Endothelial cell of umbilical vein (primary cell): Measurements from ENCODE around the gene RAD18. TPM values are rescaled to one million over a fixed set of nuclear protein-coding genes. Genes with fewer than 3 reads are reported as not detected.

Experiments used
- BruUV-seq: library from RNA; stranded (reverse); fragments of 400-500 nt; replicated peaks from 2 replicates; lab custom pipeline; 2021; lab: Mats Ljungman, UMichigan
- CTCF ChIA-PET: fragments of 300-600, 350-600 bp; sonication (Branson Sonifier 250); formaldehyde crosslinking; loops from one replicate; lab custom pipeline; 2021; ENCODE audit warnings: antibody characterized with exemption, inconsistent platforms; lab: Charles Lee
- POLR2A ChIA-PET: fragments of 300-600, 350-600 bp; sonication (Branson Sonifier 250); formaldehyde crosslinking; loops from one replicate; lab custom pipeline; 2021; ENCODE audit warnings: antibody characterized with exemption, inconsistent platforms; lab: Charles Lee
- DNase-seq: peaks from one replicate; pipeline ENCODE4 v3.0.0-alpha.2; 2011; ENCODE audit warnings: low read depth, low spot score
- FAIRE-seq: peaks from 2 replicates; lab custom pipeline; 2011; peaks lifted over from hg19 to GRCh38; lab: Jason Lieb, UNC
- H2AFZ ChIP-seq: 2 replicates; pipeline ENCODE4 v1.6.0; 2012; ENCODE audit warnings: low read depth, low read length, control low read depth, inconsistent platforms
- H3K27ac ChIP-seq: 2 replicates; pipeline ENCODE4 v1.5.1; 2011; ENCODE audit warnings: low read depth, mild to moderate bottlenecking, control low read depth, low read length, moderate library complexity; ENCODE audit not compliant: insufficient read depth
- H3K27me3 ChIP-seq, 2 experiments: 2 replicates each; pipeline versions ENCODE4 v1.6.0 to v1.6.1; 2011; ENCODE audit warnings: low read length in 2 of 2, mixed read lengths in 1 of 2; ENCODE audit not compliant: control insufficient read depth in 2 of 2, insufficient read depth in 2 of 2
- H3K36me3 ChIP-seq, 2 experiments: 2 replicates in 1 of 2; 3 replicates in 1 of 2; pipeline ENCODE4 v1.5.1; 2011; ENCODE audit warnings: low read length in 2 of 2, mild to moderate bottlenecking in 1 of 2, moderate library complexity in 1 of 2; ENCODE audit not compliant: control insufficient read depth in 2 of 2, insufficient read depth in 2 of 2; ENCODE audit errors: extremely low read depth in 1 of 2
- H3K4me1 ChIP-seq: 3 replicates; pipeline ENCODE4 v1.5.1; 2011; ENCODE audit warnings: mild to moderate bottlenecking, low read length; ENCODE audit not compliant: control insufficient read depth, insufficient read depth; ENCODE audit errors: extremely low read depth
- H3K4me2 ChIP-seq: 2 replicates; pipeline ENCODE4 v1.6.1; 2011; ENCODE audit warnings: low read length, control low read depth, mixed read lengths; ENCODE audit not compliant: insufficient read depth
- H3K4me3 ChIP-seq, 3 experiments: fragments of 200-600 bp in 1 of 3; sonication (generic), shearing (Covaris generic) in 1 of 3; replicated peaks in 1 of 3; 2 replicates each; pipeline ENCODE4 v1.5.1; 2011 to 2016; ENCODE audit warnings: control low read depth in 3 of 3, low read length in 3 of 3, mild to moderate bottlenecking in 2 of 3, inconsistent platforms in 1 of 3, low read depth in 1 of 3, moderate library complexity in 1 of 3; ENCODE audit not compliant: insufficient read depth in 1 of 3
- H3K79me2 ChIP-seq: 2 replicates; pipeline ENCODE4 v1.6.0; 2012; ENCODE audit warnings: low read length, inconsistent platforms; ENCODE audit not compliant: control insufficient read depth, insufficient read depth
- H3K9ac ChIP-seq: replicated peaks from 2 replicates; pipeline ENCODE3; 2011; ENCODE audit warnings: low read length, control low read depth; ENCODE audit not compliant: insufficient read depth; ENCODE audit errors: extremely low read depth
- H3K9me1 ChIP-seq: replicated peaks from 3 replicates; pipeline ENCODE4 v1.6.0; 2011; ENCODE audit warnings: mild to moderate bottlenecking, low read length; ENCODE audit not compliant: control insufficient read depth, insufficient read depth; ENCODE audit errors: extremely low read depth
- H3K9me3 ChIP-seq: replicated peaks from 2 replicates; pipeline ENCODE4 v1.5.1; 2012; ENCODE audit warnings: low read length, inconsistent platforms; ENCODE audit not compliant: control insufficient read depth, insufficient read depth
- H4K20me1 ChIP-seq: replicated peaks from 2 replicates; pipeline ENCODE3; 2011; ENCODE audit warnings: mild to moderate bottlenecking, low read length; ENCODE audit not compliant: control insufficient read depth, insufficient read depth; ENCODE audit errors: extremely low read depth
- EZH2 ChIP-seq: IDR thresholded peaks from 2 replicates; pipeline ENCODE4 v1.6.1; 2012; ENCODE audit warnings: borderline replicate concordance, low read depth, mild to moderate bottlenecking, moderate library complexity, low read length, inconsistent platforms; ENCODE audit not compliant: severe bottlenecking
- FOS ChIP-seq: IDR thresholded peaks from 2 replicates; pipeline ENCODE4 v1.6.1; 2011; ENCODE audit warnings: mild to moderate bottlenecking, low read length, moderate library complexity, borderline replicate concordance; ENCODE audit not compliant: insufficient read depth
- GATA2 ChIP-seq: IDR thresholded peaks from 2 replicates; pipeline ENCODE4 v1.7.0; 2011; ENCODE audit warnings: low read depth, mild to moderate bottlenecking, moderate library complexity, mixed read lengths, low read length; ENCODE audit not compliant: insufficient read length, insufficient read depth
- JUN ChIP-seq: IDR thresholded peaks from 2 replicates; pipeline ENCODE4 v1.6.1; 2011; ENCODE audit warnings: borderline replicate concordance, low read depth; ENCODE audit not compliant: insufficient read length, insufficient read depth
- MAX ChIP-seq: IDR thresholded peaks from 2 replicates; pipeline ENCODE4 v1.6.1; 2011; ENCODE audit not compliant: insufficient read depth, insufficient read length
- MYC ChIP-seq: IDR thresholded peaks from one replicate; pipeline ENCODE4 v1.6.1; 2011; ENCODE audit warnings: mild to moderate bottlenecking, low read depth, low read length
- POLR2A ChIP-seq: IDR thresholded peaks from 2 replicates; pipeline ENCODE4 v1.6.1; 2012; ENCODE audit warnings: low read depth, mild to moderate bottlenecking, control low read depth, low read length
- POLR2AphosphoS5 ChIP-seq: IDR thresholded peaks from 2 replicates; pipeline ENCODE4 v1.6.1; 2012; ENCODE audit warnings: low read depth, mild to moderate bottlenecking, control low read depth, low read length, moderate library complexity; ENCODE audit not compliant: insufficient read depth
- dilution Hi-C: fragments of 300-500 bp; cut with MboI; formaldehyde crosslinking; loops from one replicate; pipeline ENCODE4 v1.15.0; 2019; ENCODE audit warnings: low sequenced_read_pairs; ENCODE audit not compliant: extremely low pct_ligation_motif_present
- intact Hi-C: fragments of 100-400 bp; cut with micrococcal nuclease; formaldehyde crosslinking; loops from one replicate; pipeline ENCODE4 v1.10.0; 2022
- polyA plus RNA-seq, 4 experiments: library from polyadenylated mRNA; depleted of rRNA in 3 of 4; stranded (reverse) in 3 of 4; unstranded in 1 of 4; fragments of >200 nt; gene quantifications; 2 replicates each; pipeline versions ENCODE4 v1.2.1 to v1.2.3, GENCODE V29; 2011 to 2012; ENCODE audit warnings: missing spikeins in 1 of 4
- total RNA-seq: library from RNA; stranded (reverse); gene quantifications from 2 replicates; pipeline ENCODE4 v1.2.3, GENCODE V29; 2021
- TF ChIP-seq, protein P1 (sequence below), 2 donors: IDR thresholded peaks; 1 replicate in 1 of 2; 2 replicates in 1 of 2; pipeline ENCODE4 v1.5.1; 2011; ENCODE audit warnings: low read length in 2 of 2, mild to moderate bottlenecking in 2 of 2, moderate library complexity in 2 of 2, control low read depth in 1 of 2, inconsistent platforms in 1 of 2, low read depth in 1 of 2; ENCODE audit not compliant: insufficient read depth in 1 of 2; ENCODE audit errors: extremely low read depth in 1 of 2

RAD18 gene
- total and polyA plus RNA-seq, 2 donors (not counting 3 experiments of a cell fraction or from before 2014, with no cell fraction given), result 7.9 to 23.8 TPM

DNA sequence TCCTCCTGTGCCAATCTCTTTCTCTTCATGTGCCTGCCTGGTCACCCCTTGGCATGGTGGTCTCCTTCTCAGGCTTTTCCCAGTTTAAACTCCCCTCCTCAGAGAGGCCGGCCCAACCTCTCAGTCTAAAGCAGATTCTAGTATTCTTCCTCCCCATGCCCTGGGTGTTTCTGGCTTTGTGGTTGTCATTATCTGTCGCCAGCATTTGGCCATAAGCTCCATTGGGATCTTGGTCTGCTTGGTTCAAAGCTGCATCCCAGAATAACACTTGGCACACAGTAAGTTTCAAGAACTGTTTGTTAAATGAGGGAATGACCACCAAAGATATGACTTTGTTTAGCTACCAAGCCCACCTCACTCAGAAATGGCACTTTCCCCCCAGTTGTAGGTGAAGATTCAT, 11.2 kb upstream of the RAD18 start:
- intact Hi-C loops (no loop called here), dilution Hi-C loops (no loop called here)
- no TSS peak for BruUV-seq
- ChIA-PET POLR2A (no interaction called here), CTCF (interaction anchor here (1.4 to 7.9 kb wide), 3 partner anchors 13 to 328 kb away, joined by 3 to 73 read pairs (median 5); partner anchors contain the start of gene OXTR)
- DNase-seq (no peak), FAIRE-seq (no peak)
- Histone ChIP-seq H3K79me2 (no peaks in the 10 kb centered on the region), H3K27ac (no peak overlapping the region), H3K4me3 (no peak overlapping the region), H3K9me1 (no peaks in the 10 kb centered on the region), H3K4me1 (no peaks in the 10 kb centered on the region), H3K4me2 (no peak overlapping the region), H3K9ac (no peak overlapping the region), H3K27me3 (peaks cover 1 to 2% of the 10 kb centered on the region in 2 experiments), H2AFZ (no peak overlapping the region), H4K20me1 (no peaks in the 10 kb centered on the region), H3K9me3 (no peaks in the 10 kb centered on the region), H3K36me3 (no peaks in the 10 kb centered on the region)
- TF ChIP-seq GATA2, result no peak
- no peak for TF ChIP-seq MAX
- no peak for TF ChIP-seq POLR2A
- no peak for TF ChIP-seq EZH2
- no peak for TF ChIP-seq POLR2AphosphoS5
- no peak for TF ChIP-seq MYC
- TF ChIP-seq JUN, result no peak
- TF ChIP-seq FOS, result no peak
- TF ChIP-seq, protein P1, sequence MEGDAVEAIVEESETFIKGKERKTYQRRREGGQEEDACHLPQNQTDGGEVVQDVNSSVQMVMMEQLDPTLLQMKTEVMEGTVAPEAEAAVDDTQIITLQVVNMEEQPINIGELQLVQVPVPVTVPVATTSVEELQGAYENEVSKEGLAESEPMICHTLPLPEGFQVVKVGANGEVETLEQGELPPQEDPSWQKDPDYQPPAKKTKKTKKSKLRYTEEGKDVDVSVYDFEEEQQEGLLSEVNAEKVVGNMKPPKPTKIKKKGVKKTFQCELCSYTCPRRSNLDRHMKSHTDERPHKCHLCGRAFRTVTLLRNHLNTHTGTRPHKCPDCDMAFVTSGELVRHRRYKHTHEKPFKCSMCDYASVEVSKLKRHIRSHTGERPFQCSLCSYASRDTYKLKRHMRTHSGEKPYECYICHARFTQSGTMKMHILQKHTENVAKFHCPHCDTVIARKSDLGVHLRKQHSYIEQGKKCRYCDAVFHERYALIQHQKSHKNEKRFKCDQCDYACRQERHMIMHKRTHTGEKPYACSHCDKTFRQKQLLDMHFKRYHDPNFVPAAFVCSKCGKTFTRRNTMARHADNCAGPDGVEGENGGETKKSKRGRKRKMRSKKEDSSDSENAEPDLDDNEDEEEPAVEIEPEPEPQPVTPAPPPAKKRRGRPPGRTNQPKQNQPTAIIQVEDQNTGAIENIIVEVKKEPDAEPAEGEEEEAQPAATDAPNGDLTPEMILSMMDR (IDR thresholded peaks at IDR 0.05; ENCODE audit: extremely low read depth in 1 of 2, insufficient read depth in 1 of 2, low read depth in 1 of 2, low read length in 2 of 2), result no peak
